Suprapubic skin (tissue), 4 donors: ENCODE results near the gene ANKRD34A.

Source experiments
- CTCF ChIP-seq, 2 donors: fragments of 200-600 bp in 1 of 2; fragments of 450-650 bp in 1 of 2; sonication (generic) in 1 of 2; IDR thresholded peaks; one replicate each; pipeline ENCODE4 v1.5.1; 2016 to 2019; ENCODE audit warnings: antibody characterized with exemption in 2 of 2, mild to moderate bottlenecking in 1 of 2, moderate library complexity in 1 of 2
- EP300 ChIP-seq: sonication (generic); formaldehyde crosslinking; IDR thresholded peaks from one replicate; pipeline ENCODE4 v1.6.1; 2017; ENCODE audit warnings: antibody characterized with exemption
- POLR2A ChIP-seq, 2 donors: fragments of 450-650 bp; IDR thresholded peaks; one replicate each; pipeline ENCODE4 v1.6.1; 2017; ENCODE audit warnings: antibody characterized with exemption in 2 of 2, mild to moderate bottlenecking in 2 of 2, moderate library complexity in 2 of 2
- POLR2AphosphoS5 ChIP-seq, 3 donors: sonication (generic); formaldehyde crosslinking; IDR thresholded peaks; one replicate each; pipeline ENCODE4 v1.6.1; 2017; ENCODE audit warnings: antibody characterized with exemption in 3 of 3

GRCh38 chr1:145985129-145985501, 20.7 kb upstream of the ANKRD34A start:
- no peak for TF ChIP-seq CTCF (IDR thresholded peaks at IDR 0.05)
- no peak for TF ChIP-seq EP300
- no peak for TF ChIP-seq POLR2A (IDR thresholded peaks at IDR 0.05)
- no peak for TF ChIP-seq POLR2AphosphoS5 (IDR thresholded peaks at IDR 0.05)
